GM06990 (cell line): ENCODE data around the gene TIMM23.

Experiments used
- DNase-seq: peaks from one replicate; pipeline ENCODE4 v3.0.0-alpha.2; 2011; ENCODE audit not compliant: insufficient read length; ENCODE audit errors: extremely low read depth
- H3K27me3 ChIP-seq: replicated peaks from 2 replicates; pipeline ENCODE4 v1.6.0; 2011; ENCODE audit warnings: low read length; ENCODE audit not compliant: control insufficient read depth, insufficient read depth
- H3K36me3 ChIP-seq: 2 replicates; pipeline ENCODE4 v1.5.1; 2011; ENCODE audit warnings: low read length; ENCODE audit not compliant: control insufficient read depth, insufficient read depth
- H3K4me3 ChIP-seq: replicated peaks from 2 replicates; pipeline ENCODE4 v1.5.1; 2011; ENCODE audit warnings: low read depth, mild to moderate bottlenecking, control low read depth, low read length
- CTCF ChIP-seq: IDR thresholded peaks from 2 replicates; pipeline ENCODE4 v1.5.1; 2011; ENCODE audit warnings: low read length, control low read depth, mild to moderate bottlenecking, inconsistent platforms; ENCODE audit not compliant: insufficient read depth, poor library complexity, severe bottlenecking

TIMM23 gene

GRCh38 chr10:46050941-46051623, 78.8 kb downstream of the TIMM23 start:
- H3K27me3 ChIP-seq: no peaks in the 10 kb centered on the region; the same call in 1 of the 2 replicates
- TF ChIP-seq CTCF: no peak
- H3K36me3 ChIP-seq: no peaks in the 10 kb centered on the region
- H3K4me3 ChIP-seq: no peak overlapping the region
- DNase-seq: no peak

- Histone ChIP-seq H3K27me3 (no peaks in the 10 kb centered on the region; the same call in 1 of the 2 replicates), H3K4me3 (no peak overlapping the region), H3K36me3 (no peaks in the 10 kb centered on the region)
- TF ChIP-seq CTCF: no peak
- DNase-seq: no peak
Measured at GRCh38 chr10:46052057-46052790, 79.9 kb downstream of the TIMM23 start.

GRCh38 chr10:46052791-46053375, 80.6 kb downstream of the TIMM23 start:
- H3K4me3 ChIP-seq: no peak overlapping the region
- DNase-seq: no peak
- no peaks in the 10 kb centered on the region; the same call in 1 of the 2 replicates for H3K27me3 ChIP-seq
- TF ChIP-seq CTCF: no peak
- no peaks in the 10 kb centered on the region for H3K36me3 ChIP-seq
